ENCODE measurements around the gene NOTUM.

GRCh38 chr17:81905424-81905875 lies 55.5 kb downstream of the NOTUM start:
- no peak for TF ChIP-seq CTCF (conservative IDR thresholded peaks at IDR 0.05; ENCODE audit: low read depth, low read length)
- TF ChIP-seq EZH2 (IDR thresholded peaks at IDR 0.05; ENCODE audit: borderline replicate concordance, low read depth, low read length, poor library complexity, severe bottlenecking): no peak

Measured in A673 (cell line).